Measurements from ENCODE around the gene QKI. TPM values are rescaled to one million over a fixed set of nuclear protein-coding genes. Genes with fewer than 3 reads are reported as not detected.

Gene QKI
- total RNA-seq, 1 donor from 2014 or later, result 72.1 TPM

DNA sequence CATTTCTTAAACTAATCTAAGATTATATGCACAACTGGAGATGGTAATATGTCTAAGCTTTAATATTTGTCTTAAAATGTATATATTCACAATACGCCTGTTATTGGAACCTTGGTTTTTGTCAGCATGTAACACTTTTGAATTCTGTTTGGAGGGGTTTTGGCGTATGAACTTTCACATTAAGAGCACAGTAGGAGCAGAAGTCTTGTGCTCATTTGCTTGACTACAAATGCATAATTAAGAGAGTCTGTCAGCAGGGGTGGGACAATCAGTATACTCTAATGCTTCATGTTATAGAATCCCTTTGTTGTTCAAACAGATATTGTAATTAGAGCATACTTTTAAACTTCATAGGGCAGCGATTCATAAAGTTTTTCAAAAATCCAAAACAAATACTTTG, 112.8 kb downstream of the QKI start:
- intact Hi-C loops (cut with micrococcal nuclease), result no loop called here

DNA sequence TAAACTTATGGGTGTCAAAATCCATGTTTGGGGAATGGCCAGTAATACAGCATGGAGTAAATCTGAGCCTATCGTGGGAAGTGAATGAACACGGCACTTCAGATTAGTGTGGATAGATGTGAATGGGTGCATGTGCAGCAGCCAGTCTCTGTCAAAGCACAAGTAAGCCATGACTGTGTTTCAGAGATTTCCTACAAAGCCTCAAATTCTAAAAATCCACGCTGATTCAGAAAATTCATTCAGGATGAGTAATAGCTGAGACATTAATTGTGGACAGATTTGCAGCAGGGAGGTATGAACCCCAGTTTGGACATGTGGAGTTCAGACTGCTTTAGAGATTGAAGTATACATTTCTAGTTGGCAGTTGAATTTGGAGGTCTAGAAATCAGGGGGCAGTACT, 115.1 kb downstream of the QKI start:
- intact Hi-C loops (cut with micrococcal nuclease), result no loop called here

DNA sequence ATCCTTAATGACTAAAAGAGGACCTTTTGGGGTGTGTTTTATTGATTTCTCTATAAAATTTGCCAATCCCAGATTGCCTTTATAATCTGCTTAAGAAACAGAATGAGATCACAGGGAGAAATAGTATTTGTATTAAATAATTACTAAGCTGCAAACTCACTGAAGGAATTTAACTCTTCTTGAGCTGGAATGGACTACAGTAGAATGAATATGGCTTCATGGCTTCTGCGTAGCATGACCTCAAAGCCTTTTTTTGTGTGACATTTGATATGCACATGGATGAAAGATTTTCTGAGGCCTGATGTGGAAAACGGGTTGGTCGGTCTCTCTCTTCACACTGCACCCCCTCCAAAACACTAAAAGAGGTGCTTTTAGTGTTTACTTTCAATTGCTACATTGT, 115.9 kb downstream of the QKI start:
- intact Hi-C loops (cut with micrococcal nuclease), result no loop called here

DNA sequence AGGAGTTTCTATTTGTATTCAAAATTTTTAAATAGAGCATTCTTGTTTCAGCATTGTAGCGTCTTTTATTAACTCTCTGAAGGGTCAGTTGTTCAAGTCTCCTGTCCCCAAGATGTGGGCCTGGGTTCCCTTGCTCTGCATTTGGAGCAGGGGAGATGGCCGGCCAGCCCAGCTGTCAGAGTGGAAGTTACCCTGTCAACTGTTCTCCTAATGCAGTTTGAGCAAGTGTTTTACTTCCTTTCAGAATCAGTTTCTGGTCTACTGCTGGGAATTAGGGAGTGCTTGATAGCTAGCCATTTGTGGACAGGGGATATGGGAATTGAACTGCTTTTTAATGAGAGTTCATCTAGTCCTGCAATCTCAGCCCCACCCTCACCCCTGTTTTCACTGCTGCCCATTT, 116.6 kb downstream of the QKI start:
- intact Hi-C loops (cut with micrococcal nuclease), result no loop called here

DNA sequence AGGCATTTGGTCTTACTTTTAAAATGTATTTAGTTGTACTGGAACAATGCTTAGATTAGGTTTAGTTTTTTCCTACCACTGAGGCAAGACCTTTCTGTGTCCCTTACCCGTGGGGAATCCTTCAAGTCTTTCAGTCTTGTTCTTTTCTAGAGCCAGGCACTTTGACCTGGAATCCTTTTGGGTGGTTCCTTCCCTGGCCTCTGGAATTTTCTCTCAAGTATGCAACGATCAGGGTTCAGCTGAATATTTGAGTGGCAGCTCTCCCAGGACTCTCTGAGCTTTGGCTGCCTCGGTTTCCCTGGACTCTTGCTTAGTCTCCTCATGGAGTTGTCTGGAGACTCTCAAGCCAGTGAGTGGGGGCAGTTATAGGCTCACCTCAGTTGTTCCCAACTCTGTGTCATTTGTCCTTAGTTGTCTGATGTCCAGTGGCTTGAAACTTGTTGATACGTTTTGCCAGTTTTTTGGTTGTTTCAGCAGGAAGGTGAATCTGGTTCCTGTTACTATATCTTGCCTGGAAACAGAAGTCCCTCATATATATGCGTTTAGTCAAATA, 118.1 kb downstream of the QKI start:
- intact Hi-C loops (cut with micrococcal nuclease), result no loop called here

DNA sequence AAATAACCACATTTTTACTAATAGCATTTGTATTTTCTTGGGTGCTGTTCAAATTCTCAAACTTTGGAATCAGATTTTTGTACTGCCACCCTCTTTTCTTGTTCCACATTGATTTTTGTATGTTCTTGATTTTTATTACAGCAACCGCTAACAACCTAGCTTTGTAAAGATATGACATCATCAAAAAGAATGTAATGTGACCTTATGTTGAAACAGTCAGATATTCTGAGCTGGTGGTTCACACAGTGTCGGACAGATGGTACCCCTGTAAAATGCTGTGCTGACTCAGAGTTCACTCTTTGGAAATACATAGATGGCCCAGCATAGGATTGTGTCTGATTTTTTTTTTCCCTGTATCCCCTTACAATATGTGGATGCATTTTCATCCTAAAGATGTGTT, 118.9 kb downstream of the QKI start:
- intact Hi-C loops (cut with micrococcal nuclease), result no loop called here

DNA sequence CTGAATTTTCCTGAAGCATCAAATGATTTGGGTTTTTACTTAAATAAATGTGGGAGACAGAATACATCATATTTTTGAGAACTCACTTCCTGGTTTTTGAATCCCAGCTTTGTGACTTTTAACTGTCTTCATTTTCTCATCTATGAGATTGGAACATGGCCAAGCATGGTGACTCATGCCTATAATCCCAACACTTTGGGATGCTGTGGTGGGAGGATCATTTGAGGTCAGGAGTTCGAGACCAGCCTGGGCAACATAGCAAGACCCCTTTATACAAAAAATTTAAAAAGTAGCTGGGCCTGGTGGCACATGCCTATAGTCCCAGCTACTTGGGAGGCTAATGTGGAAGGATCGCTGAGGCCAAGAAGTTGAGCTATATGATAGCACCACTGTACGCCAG, 122.3 kb downstream of the QKI start:
- intact Hi-C loops (cut with micrococcal nuclease), result no loop called here

DNA sequence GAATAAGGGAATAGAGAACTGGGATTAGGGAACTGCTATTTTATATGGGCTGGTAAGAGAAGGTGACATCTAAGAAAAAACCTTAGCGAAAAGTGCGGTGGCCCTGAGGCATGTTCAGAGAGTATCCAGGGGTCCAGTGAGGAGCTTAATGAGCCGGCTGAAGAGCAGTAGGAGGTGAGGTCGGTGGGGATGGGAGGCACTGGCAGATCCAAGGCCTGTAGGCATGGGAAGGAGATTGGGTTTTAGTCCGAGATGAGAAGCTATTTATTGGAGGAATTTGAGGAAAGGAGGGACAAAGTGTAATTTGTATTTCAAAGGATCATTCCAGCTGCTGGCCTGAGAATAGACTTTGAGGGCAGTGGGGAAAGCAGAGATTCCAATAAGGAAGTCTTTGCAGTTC, 123.8 kb downstream of the QKI start:
- intact Hi-C loops (cut with micrococcal nuclease), result no loop called here

DNA sequence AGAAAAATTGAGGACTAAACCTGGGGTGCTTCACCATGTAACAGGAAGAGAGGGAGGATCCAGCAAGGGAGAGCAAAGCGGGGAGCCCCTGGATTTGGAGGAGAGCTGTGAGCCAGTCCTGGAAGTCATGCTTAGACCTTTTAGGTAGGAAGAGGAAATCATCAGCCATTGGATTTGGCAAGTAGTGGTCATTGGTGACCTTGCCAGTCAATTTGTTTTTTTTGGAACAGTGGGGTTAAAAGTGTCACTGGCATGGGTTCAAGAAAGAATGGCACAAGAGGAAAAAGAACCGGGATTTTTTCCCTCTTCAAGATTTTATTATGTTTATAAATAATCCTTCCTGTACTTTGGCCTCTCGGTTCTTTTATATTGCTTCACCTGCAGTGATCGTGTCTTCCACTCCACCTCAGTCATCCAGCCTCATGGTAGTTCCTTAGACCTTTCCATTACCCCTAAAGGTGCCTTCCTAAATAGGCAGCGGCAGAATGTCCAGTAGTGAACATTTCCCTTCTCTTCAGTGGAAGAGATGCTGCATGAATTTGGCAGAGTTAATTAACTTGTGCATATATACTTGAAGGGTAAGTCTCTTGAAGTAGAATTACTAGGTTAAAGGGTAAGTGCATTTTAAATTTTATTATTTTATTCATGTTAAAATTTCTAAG, 124.7 kb downstream of the QKI start:
- intact Hi-C loops (cut with micrococcal nuclease), result no loop called here

DNA sequence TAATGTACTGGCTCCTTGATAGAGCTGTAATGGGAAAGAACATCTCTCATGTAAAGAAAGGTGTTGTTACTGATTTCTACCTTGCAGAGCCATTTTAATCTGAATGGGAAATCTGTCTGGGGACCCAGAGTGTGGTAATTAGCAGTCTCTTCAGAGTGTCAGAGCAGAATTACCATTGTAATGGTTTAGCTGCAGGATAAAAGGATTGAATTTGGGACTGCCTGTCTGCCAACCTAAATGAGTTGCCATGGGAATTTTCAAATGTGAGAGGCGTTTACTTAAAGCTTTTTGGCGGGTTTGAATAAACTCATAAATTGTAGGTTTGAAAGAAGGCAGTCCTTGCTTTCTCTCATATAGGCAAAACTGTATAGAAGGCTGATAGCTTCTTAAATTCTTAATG, 128.8 kb downstream of the QKI start:
- intact Hi-C loops (cut with micrococcal nuclease), result no loop called here

DNA sequence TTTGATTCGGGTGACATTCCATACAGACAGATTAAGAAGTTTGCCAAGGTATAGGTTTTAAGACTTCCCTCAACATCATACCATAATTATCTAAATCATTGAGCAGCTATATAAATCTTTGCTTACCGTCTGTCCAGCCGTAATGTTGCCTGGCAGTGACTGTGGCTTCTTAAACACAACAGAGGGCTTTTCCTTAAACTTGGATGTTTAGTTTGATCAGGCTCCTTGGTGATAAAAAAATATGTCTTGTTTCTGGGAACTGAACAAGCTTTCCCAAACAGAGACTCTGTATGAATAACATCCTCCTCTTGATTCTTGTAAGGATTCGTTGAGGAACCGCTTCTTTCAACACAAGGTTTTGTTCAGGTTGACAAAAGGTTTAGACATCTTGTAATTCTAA, 130.9 kb downstream of the QKI start:
- intact Hi-C loops (cut with micrococcal nuclease), result no loop called here

DNA sequence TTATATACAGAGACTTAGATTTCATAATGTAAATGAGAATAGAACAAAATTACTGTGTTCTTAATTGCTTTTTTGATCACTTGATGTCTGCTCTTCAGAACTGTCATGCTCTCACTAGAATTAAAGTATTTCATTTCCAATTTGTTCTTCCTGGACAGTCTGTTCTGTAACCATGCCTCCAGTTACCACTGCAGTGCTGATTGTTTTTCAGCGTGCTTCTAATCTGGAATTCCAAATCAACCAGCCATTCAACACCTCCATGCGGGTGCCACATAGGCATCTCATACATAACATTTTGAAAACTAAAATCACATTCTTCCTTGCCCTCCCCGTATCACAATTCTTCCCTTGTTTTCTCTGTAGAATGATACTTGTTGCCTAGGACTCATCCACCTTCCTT, 132.8 kb downstream of the QKI start:
- intact Hi-C loops (cut with micrococcal nuclease), result no loop called here

DNA sequence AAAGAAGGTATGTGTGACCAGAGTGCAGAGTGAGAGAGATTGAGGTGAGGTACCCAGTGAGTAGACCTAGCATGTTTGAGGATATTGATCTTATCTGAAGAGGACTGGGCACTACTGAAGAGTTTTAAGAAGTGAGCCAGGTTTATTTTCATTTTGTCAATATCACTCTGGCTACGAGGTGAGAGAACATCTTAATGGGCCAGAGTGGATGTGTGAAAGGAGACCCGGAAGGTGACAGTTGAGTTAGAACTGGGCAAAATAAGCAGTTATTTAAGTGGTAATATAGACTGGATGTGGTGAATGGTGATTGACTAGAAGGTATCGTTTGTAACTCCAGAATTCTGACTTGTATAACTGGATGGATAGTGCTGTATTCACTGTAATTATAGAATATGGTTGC, 134.1 kb downstream of the QKI start:
- intact Hi-C loops (cut with micrococcal nuclease), result no loop called here

DNA sequence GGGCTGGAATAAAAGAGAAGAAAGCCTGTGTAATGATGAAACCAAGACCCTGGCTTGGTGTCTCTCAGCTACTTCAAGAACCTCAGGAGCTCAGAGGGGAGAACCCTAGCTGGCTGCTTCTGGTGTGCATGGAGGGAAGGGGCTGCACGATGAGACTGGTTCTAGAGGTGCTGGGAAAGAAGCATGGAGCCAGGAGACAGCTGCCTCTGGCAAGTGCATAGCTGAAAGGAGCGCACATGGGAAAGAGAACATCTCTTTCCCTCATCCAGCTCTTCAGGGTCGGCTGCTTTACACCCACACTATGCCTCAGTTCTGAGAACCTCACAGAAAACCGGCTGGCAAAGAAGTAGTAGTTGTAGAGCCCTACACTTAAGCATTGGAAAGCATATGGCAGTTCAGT, 139.5 kb downstream of the QKI start:
- intact Hi-C loops (cut with micrococcal nuclease), result loop anchor here (1.0 to 5.0 kb wide), 4 partner anchors 127 to 403 kb away; no protein-coding TSS in a partner anchor

DNA sequence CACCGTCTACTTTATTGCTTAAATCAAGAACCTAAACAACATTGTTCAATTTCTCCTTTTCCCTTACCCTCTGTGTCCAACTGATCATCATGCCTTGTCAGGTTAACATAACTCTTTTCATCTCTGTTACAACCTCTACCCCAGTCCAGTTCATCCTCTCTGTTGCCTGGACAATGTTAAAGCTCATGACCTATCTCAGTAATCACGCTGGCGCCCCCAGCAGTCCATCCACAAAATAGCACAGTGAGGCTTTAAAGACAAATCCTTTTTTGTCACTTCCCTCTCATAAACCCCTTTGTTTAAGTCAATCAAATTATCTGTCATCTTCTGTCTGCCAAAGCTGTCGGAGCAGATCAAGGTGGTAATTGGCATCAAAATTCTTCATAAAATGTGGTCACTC, 140.1 kb downstream of the QKI start:
- intact Hi-C loops (cut with micrococcal nuclease), result loop anchor here (1.0 to 5.0 kb wide), 4 partner anchors 127 to 403 kb away; no protein-coding TSS in a partner anchor

DNA sequence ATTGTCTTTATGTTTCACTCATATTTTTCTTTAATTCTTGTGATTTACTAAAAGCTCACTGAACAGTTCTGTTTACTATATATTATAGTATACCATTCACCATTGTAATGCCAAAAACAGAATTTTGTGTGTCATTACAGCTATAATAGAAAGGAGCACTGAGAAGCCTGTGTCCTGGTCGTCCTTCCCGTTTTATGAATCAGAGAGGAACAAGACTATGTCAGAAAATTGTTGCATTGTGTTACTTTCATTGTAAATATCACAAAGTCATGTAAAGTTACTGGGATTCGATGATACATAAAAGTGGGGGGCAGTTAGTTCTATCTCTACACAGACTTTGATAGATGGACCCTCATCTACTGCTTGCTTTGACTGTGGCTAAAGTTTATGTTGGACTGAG, 145.1 kb downstream of the QKI start:
- intact Hi-C loops (cut with micrococcal nuclease), result no loop called here

DNA sequence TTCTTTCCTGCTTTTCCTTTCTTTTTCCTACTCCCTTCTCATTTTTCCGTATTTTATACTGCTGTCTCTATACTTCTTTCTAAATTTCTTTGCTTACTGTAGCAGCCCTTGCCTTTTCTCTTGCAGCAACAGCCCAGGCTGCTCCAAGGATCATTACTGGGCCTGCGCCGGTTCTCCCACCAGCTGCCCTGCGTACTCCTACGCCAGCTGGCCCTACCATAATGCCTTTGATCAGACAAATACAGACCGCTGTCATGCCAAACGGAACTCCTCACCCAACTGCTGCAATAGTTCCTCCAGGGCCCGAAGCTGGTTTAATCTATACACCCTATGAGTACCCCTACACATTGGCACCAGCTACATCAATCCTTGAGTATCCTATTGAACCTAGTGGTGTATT, 148.8 kb downstream of the QKI start:
- intact Hi-C loops (cut with micrococcal nuclease), result no loop called here

DNA sequence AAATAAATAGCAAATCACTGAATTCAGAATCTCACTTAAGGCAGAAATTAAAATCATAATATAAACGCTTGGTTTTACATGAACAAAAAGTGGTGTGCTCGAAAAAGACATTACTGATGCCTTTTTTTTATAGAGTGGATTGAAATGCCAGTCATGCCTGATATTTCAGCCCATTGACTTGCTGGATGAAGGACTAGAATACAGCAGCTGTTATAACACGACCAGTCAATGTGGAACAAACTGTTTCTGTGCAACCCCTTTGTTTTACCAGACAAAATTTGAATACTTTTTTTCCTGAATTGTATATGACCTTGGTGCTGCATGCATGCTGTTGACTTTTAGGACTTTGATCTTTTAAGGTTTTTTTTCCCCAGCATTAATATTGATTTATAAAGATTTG, 150.0 kb downstream of the QKI start:
- intact Hi-C loops (cut with micrococcal nuclease), result no loop called here

DNA sequence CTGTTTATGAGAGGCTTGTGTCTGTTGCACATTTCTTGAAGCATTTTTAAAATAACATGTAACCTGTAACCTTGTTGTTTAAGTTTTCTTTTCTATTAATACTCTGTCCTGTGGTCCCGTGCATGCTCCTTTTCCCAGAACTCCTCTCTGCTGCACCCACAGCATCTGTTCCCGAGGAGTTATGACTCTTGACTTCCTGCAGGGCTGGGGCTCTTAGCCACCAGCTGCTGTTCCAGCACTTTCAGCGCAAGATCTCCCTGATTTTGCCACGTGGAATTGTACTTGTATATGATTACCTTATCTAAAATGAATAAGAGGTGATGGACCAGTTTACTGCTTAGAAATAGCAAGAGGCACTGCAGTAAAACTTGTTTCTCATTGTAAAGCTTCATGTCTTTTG, 150.6 kb downstream of the QKI start:
- intact Hi-C loops (cut with micrococcal nuclease), result no loop called here

DNA sequence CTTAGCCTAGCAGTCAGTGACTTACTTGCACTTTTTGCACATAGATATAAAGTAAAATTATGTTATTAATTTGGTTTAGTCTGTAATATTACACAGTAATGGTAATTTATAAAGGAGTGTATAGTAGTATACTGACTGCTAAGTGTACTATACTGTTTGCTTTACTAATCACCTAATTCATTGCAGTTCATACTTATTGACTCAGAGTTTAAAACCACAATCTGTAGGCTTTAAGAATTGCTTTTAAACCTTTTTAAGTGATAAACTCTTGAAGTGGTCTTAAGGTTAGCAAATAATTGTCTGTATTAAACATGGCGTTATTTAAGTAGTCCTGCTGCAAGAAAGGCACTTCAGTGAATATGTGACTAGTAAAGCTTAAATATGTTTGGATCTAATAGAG, 151.5 kb downstream of the QKI start:
- intact Hi-C loops (cut with micrococcal nuclease), result no loop called here

DNA sequence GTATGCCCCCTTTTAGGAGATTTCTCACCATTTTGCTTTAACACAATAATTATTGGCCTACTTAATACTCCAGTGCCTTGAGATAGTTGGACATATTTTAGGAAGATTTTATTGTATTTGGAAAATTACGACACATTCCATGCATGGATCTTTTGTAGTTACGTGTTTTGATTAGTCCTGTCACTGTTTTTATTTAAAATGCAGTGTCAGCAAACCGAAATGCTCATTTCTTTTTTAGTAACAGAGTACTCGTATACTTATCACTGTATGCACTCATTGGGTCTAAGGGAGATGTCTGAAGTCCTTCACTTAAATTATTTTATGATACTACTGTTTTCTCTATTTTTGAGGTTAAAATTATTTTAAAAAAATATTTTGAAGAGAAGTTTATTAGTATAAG, 153.8 kb downstream of the QKI start:
- intact Hi-C loops (cut with micrococcal nuclease), result no loop called here

DNA sequence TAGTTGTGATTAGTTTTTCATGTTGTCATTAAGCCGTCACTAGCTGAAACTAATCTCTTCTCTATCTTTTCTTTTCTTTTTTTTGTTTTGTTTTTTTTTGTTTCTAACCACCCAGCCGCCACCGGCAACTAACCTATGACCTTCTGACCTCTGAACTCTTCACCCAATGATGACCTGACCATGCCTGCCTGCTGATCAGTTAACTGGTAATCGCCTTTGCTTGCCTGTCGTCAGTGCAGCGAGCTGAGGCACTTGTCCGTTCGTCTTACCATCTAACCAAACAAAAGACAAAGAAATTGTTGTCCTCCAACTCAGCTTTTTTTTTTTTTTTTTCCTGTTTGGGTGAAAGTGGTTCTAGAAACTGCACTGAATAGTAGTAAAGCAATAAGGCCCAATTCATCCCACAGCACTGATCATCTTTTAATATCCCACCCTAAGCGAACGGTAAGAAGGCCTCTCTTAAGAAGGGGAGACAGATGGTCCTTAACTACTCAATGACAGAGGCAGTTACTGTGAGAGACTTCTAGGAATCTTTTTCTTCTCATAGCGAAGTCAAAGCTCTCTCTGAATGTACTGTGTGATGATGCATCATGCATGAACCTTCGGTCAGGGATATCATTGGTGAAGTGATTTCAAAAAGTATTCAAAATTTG, 156.2 kb downstream of the QKI start:
- intact Hi-C loops (cut with micrococcal nuclease), result no loop called here

DNA sequence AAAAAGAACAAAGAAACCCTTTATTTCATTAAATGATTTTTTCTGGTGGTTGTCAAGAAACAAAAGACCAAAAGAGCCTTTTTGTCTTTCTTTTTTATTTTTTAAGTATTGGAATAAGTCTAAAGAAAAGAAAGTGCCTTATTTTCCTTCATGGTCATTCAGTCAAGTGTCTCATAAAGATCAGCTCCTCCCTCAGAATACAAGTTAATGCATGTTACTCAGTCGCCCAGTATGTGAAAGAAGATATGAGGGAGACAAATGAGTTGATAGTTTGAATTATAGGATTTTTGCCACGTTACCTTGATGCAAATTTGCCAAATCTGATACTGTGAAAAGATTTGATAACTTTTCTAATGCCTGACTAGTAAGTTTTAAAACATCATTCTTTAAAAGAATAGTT, 157.2 kb downstream of the QKI start:
- intact Hi-C loops (cut with micrococcal nuclease), result no loop called here
